ENCODE results near the gene MFN2.
"Not testable (repeated sequence)": the region's sequence is repeated elsewhere in the genome, so short reads cannot be mapped to it uniquely, and the experiment has no call there.

MFN2 gene

DNA sequence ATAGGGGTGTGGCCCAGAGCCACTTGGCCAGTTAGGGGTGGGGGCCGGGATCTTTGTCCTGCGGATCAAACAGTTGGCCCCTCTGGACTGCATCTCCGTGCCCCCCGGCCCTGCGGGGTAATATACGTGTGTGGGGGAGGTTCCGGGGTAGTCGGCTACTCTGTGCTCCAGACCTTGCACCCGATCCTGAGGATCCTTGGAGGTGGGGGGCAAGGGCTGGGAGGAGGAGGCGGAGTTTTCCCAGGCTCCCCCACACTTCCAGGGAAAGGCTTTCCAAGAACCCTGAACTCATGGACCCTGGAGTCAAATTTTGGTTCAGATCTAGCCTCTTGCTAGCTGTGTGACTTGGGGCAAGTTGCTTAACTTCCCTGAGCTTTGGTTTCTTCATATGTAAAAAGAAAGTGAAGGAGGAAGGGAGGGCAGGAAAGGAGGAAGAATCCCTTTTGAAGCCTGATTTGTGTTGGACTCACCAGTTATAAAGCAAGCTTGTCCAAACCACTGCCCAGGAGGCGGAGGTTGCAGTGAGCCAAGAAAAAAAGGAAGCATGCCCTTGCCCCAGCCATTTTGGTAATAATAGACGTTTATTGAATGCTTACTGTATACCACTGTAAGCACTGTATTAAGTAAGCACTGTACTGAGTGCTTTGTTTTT is 39.7 kb downstream of the MFN2 start:
- DNase-seq (ENCODE audit: low spot score) (no peak), FAIRE-seq (no peak)

DNA sequence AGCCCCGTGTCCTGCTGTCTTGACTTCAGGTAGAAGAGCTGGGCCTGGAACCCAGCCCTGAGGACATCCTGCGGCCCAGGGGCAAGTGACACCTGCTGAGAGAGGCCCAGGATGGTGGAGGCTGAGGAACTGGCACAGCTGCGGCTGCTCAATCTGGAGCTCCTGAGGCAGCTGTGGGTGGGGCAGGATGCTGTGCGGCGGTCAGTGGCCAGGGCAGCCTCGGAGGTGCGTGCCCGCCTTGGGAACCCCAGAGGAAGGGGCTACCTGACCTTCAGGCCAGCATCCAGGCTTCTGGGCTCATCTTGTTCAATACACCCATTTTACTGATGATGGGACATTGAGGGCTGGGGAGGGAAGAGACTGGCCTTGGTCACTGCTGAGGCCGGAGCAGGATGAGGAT is 41.4 kb downstream of the MFN2 start:
- no peak for FAIRE-seq
- no peak for DNase-seq (ENCODE audit: low spot score)

DNA sequence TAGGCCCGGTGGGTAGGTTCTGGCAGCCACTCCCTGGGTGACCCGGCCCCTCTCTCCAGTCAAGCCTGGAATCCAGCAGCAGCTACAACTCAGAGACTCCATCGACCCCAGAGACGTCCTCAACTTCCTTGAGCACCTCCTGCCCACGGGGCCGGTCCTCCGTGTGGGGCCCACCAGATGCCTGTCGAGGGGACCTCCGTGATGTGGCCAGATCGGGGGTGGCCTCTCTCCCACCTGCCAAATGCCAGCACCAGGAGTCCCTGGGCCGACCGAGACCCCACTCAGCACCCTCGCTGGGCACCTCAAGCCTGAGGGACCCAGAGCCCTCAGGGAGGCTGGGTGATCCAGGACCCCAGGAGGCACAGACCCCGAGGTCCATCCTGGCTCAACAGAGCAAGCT is 41.8 kb downstream of the MFN2 start:
- no peak for DNase-seq (ENCODE audit: low spot score)
- FAIRE-seq, result no peak

DNA sequence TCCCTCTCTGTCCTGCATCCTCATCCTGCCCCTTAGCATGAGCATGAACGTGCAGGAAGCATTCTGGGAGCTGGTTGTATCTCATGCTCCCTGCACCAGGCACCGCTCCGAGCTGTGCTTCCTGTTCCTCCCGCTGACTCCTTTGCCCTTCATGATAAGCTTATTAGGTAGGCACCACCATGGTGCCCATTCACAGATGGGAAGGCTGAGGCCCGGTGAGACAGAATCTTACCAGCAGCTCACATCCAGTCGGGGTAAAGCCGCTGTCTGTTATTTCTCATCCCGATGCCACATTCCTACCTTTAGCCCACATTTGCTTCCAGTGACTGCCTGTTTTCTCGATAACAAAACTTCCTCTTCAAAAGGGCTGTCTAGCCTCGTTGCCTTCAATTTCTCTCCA is 46.3 kb downstream of the MFN2 start:
- no peak for DNase-seq (ENCODE audit: low spot score)
- no peak for FAIRE-seq

DNA sequence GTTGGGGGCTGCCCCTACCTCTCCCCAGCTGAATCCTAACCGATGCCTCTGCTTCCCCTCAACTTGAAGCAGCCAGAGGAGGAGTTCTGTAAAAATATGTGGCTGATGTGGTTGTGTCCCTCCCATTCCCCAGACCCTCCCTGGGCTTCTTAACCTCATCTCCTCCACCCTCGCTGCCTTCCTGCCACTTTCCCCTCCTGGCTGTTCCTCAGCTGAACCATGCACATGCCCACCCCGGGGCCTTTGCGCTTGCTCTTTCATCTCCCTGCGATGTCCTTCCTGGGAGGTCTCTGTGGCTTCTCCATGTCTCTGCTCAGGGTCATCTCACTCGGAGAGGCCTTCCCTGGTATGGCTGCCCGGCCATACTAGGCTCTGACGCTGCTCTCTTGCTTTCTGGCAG is 48.0 kb downstream of the MFN2 start:
- no peak for DNase-seq (ENCODE audit: low spot score)
- no peak for FAIRE-seq

DNA sequence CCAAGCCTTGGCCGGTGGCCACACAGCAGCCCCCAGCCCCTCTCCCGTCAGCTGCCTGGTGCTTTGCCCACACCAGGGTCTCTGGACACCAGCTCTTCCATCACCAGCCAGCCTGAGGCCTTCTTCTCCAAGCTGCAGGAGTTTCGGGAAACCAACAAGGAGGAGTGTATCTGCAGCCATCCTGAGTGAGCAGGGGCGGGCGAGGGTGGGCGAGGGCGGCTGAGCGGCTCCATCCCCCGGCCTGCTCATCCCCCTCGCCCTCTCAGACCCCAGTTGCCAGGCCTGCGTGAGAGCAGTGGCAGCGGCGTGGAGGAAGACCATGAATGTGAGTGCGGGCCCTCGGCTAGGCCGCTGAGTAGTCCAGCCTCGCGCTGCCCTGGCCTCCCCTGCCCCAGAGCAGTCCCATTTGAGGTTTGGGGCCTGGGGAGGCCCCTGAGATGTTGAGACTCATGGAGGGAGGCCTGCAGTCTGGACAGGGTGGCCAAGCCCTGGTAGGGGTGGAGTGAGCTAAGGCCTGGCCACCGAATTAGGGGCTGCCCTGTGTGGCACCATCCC is 48.8 kb downstream of the MFN2 start:
- DNase-seq (ENCODE audit: low spot score), result no peak
- FAIRE-seq, result no peak

DNA sequence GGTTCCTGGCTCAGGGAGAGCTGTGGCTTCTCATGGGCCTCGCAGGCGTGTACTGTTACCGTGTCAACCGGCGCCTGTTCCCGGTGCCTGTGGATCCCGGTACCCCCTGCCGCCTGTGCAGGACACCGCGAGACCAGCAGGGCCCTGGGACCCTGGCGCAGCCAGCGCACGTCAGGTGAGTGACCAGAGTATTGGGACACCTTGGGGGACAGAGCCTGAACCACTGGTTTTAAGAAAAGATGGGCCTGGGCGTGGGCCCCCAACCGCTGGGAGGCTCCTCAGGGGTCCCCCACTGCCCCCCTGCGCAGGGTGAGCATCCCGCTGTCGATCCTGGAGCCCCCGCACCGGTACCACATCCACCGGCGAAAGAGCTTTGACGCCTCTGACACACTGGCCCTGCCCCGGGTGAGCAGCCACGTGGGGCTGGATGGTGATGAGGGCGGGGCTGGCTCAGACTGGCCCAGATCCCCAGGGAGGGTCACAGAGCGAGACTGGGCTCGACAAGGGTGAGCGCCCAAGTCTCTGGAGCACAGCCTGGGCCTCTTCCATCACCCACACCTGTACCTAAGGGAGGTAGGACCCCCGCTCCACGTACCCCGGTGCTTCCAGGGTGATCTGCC is 49.6 kb downstream of the MFN2 start:
- DNase-seq (ENCODE audit: low spot score) (no peak), FAIRE-seq (no peak)

DNA sequence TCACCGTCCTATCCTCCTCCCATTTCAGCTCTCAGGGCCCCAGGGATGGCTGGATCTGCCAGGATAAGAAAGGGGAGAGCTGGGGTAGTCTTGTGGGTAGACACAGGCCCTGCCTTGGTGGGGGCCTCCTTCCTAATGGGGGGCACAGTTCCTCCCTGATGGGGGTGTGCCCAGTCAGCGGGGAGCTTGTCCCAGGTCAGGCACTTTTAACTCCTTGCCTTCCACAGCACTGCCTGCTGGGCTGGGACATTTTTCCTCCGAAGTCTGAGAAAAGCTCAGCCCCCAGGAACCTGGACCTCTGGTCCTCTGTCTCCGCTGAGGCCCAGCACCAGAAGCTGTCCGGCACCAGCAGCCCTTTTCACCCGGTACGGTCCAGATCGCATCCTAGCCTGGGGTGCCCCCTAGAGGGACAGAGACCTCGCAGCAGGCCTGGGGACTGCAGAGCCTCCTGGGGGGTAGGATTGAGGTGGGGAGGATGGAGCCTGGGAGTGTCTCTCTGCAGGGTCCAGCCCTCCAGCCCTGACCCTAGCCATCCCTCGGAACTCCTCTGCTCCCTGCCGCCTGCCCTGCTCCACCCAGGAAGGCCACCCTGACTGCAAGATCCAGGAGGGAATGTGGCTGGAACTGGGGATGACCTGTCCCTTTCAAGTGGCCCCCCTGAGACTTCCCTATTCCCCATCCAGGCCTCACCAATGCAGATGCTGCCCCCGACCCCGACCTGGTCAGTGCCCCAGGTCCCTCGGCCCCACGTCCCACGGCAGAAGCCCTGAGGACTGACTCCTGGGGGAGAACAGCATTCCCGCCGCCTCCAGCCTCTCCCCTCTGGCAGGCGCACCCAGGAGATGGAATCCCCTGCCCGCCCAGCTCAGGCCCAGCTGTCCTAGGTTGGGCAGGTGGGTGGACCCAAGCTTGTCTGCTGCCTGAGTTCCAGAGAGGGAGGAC is 51.1 kb downstream of the MFN2 start:
- no peak for DNase-seq (ENCODE audit: low spot score)
- FAIRE-seq, result no peak

DNA sequence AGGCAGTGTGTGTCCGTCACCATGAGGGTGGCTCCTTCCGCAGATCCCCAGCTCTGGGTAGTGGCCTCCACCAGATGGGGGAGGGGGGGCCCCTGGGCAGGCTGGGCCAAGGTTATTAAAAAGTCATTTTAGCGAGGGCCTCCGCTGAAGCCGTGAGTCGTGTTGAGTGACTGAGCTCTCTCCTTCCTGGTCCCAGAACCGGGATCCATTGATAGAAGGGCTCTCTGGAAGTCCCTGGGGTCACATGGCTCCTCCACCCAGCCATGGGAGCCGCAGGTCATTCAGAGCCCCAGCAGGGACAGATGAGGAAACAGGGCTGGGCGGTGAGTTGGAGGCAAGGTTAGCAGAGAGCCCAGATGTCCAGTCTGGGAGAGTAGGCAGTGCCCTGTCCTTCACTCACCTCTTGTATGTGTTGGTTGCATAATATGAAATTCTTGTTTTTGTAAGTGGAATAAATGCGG is 51.9 kb downstream of the MFN2 start:
- DNase-seq (ENCODE audit: low spot score) (no peak), FAIRE-seq (no peak)

DNA sequence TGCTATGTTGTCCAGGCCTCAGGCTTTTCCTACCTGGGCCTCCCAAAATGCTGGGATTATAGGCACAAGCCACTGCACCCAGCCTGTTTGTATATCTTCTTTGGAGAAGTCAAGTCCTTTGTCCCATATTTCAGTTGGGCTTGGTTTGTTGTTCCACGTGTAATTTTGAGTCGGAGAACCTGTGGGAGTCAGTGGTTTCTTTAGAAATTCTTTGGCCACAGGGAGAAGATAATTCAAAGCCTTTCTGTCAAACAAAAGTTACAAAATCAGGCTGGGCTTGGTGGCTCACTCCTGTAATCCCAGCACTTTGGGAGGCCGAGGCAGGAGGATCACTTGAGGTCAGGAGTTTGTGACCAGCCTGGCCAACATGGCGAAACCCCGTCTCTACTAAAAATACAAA is 53.2 kb downstream of the MFN2 start:
- FAIRE-seq; DNase-seq (ENCODE audit: low spot score): not testable (repeated sequence)

DNA sequence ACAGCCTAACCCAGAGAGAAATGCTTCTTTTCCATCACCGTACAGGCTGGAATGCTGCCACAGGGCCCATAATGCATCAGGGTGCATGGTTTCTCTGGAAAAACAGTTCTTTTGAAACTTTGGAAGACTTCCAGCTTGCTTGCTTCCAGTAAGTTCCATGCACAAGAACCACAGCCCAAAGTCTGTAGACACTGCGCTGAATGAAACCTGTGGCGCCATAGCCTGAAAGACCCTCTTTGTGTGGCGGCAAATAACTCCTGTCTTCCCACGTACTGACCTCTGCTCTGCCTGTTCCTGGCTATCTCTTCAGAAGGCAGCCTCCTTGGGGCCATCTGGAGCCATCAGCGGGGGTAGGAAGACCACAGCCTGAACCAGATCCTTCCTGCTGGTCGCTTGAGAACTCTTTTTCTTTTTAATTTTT is 54.1 kb downstream of the MFN2 start:
- no peak for DNase-seq (ENCODE audit: low spot score)
- no peak for FAIRE-seq

DNA sequence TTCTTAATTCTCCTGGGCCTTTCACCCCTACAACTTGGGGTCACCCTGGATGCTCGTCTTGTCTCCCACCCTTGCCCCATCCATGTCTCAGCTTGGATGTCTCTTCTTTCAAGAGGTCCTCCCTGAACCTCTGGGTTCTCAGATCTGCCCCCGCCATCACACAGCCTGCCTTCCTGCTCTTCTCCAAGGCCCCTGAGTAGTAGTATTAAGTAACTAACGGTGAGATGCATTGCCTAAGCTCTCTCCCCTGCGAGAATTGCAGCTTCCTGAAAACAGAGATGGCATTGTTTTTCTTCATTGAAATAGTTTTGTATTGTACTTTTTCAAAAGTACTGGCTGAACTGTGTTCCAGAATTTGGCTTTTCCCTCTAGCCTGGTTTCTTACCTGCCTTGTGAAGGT is 55.1 kb downstream of the MFN2 start:
- no peak for DNase-seq (ENCODE audit: low spot score)

DNA sequence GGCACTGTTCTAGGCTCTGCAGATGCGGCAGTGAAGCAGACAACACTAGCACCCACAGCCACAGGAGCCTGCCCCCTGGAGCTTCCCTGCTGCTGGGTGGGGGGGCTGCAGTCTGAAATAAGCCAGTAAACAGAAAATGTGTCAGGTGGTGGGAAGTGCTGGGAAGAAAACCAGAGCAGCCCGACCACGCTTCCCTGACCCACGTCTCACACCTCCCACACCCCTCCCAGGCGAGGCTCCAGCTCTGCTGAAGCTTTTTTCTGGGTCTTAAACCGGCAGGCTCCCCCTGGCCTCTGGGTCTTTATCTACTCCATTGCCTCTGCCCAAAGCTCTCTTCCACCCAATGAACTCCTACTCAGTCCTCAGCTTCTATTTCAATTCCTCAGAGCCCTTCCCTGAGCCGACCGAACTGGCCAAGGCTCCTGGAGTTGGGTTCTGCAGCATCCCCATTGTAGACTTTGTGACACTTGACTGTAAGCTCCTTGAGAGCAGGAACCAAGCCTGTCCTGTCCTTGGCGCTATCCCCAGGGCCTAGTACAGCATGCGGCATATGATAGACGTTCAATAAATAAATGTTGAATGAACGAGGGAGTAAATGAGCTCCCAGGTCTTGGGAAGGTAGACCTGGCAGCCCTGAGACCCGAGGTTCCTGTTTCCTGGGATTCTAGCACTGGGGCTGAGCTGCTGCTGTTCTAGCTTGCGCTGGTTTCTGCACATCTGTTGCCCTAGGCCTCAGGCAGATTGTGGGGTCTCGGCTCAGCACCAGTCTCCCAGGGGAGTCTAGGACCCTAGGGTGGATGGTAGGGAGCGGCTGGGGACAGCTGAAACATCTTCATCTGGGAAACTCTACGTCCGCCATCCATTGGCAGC is 57.5 kb downstream of the MFN2 start:
- FAIRE-seq, result no peak
- no peak for DNase-seq (ENCODE audit: low spot score)

More for the DNA sequence above, 55.1 kb downstream of the MFN2 start:
- FAIRE-seq, result no peak

DNA sequence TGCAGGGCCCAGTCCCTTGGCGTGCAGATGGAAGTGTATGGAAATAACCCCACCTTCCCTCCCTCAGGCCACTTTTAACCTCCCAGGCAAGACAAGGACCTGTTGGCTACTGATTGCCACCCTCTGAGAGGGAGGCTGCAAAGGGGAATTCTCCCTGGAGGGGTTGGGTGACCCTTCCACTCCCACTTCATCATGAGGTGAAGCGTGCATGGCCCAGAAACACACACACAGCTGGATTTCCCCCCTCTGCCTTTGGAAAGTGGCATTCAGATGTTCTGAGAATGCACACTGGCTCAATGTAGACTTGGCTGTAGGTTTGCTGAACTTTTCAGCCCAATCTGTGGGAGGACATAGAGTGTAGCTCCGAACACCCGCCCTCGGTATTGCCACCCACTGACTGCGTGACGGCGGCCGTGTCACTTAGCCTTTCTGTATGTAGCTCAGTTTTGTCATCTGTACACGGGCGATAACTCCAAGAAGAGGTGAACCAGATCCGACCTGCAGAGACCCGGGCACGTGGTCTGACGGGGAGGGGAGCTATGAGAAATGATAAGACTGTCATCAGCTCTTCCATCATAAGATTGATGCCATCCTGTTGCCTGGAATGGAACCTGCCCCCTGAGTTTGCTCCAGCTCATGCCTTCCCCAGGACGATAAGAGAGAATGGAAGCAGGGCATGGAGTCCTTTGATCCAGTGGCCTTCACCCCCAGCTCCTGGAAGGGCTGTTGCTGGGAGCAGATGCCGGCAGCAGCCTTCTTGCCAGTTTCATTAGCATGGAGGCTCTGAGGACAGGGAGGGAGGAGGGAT is 58.3 kb downstream of the MFN2 start:
- FAIRE-seq, result no peak
- no peak for DNase-seq (ENCODE audit: low spot score)

DNA sequence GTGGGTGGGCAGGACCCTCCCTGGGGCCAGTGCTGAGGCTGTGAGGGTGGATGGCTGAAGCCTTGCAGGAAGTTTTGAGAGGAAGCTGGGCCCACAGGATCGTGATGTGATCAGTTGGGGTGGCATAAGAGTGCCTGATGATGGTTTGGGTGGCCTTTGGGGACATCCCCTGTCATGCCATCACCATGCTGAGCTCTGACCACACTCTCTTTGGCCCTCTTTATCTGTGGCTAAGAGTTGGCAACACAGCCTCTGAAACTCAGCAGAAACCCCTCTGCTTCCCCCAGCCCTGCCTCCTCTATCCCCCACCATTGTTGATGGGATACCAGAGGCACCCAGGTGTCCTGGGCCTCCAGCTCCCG is 58.9 kb downstream of the MFN2 start:
- FAIRE-seq, result no peak

DNA sequence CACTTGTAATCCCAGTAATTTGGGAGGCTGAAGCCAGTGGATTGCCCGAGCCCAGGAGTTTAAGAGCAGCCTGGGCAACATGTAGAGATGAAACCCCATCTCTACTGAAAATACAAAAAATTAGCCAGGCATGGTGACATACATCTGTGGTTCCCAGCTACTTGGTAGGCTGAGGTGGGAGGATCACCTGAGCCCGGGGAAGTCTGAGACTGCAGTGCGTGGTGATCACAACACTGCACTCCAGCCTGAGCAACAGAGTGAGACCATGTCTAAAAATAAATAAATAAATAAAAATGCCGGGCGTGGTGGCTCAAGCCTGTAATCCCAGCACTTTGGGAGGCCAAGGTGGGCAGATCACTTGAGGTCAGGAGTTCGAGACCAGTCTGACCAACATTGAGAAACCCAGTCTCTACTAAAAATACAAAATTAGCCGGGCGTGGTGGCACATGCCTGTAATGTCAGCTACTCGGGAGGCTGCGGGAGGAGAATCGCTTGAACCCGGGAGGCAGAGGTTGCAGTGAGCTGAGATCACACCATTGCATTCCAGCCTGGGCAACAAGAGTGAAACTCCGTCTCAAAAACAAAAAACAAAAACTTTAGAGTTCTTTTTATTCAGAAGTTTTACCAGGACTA is 59.7 kb downstream of the MFN2 start:
- not testable (repeated sequence) for FAIRE-seq; DNase-seq (ENCODE audit: low spot score)

More for the DNA sequence above, 58.9 kb downstream of the MFN2 start:
- DNase-seq (ENCODE audit: low spot score), result no peak

DNA sequence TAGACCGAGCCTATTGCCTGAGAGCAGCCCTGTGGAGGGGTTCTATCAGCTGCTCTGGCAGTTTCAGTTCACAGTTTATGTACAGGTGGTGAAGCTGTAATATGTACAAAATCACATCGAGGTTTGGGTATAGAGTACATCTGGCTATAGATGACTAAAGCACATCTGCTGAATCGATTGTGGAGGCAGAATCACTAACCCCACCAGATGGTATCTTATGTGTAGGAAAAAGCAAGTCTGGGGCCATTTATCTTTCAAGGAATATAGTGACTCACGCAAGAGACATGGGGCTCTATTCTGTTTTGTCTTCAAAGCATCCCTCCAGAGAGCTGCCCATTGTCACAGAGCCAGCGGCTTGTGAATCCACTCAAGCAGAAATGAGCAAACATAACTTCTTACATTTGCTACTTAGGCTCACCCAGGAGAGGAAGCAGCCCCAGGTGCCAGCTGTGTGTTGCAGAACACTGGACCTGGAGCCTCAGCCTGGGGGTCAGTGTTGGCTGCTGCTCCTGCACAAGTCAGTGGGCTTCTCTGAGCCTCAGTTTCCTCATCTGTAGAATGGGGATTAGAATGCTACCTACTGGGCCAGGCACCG is 60.3 kb downstream of the MFN2 start:
- DNase-seq (ENCODE audit: low spot score) (peak; percentile 83), FAIRE-seq (peak; percentile 94)

DNA sequence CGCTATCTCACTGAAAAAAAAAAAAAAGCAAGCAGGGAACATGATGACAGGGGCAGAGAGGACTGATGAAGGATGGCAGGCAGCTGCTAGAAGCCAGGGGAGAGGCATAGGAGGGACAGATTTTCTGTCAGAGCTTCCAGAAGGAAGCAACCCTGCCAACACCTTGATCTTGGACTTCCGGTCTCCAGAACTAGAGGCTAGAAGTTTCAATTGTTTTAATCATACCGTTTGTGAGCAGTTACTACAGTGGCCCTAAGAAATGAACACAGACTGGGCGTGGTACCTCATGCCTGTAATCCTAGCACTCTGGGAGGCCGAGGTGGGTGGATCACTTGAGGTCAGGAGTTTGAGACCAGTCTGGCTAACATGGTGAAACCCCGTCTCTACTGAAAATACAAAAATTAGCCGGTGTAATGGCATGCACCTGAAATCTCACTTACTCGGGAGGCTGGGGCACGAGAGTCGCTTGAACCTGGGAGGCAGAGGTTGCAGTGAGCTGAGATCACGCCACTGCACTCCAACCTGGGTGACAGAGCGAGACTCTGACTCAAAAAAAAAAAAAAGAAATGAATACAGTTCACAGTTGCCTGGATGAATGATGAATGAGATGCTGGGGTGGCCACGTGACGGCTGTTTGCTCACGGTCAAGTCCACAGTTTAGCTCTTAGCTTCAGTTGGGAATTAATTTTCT is 64.1 kb downstream of the MFN2 start:
- not testable (repeated sequence) for FAIRE-seq
- peak; percentile 25 for DNase-seq (ENCODE audit: low spot score)

DNA sequence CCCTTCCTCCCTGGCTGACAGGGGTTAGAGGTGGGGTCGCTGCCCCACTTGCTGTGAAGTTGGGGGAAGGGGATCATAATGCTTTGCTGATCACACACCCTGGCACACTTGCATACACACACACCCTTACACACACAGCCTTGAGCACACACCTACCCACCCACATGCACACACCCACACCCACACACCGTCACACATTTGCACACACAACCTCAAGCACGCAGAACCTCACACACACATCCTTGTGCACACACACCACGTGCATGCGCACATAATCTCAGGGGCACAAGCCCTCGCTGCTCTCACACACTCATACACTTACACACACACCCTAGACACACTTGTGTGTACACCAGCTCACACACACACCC is 66.5 kb downstream of the MFN2 start:
- no peak for DNase-seq (ENCODE audit: low spot score)
- FAIRE-seq, result no peak

Data from RCC 7860 (cell line).